OCI-LY3 (cell line): Measurements from ENCODE around the gene TTC9C.

ENCODE experiments used
- CTCF ChIP-seq: fragments of 200-600, 300-600 bp; sonication (generic); IDR thresholded peaks from 2 replicates; pipeline ENCODE4 v1.5.1; 2014; ENCODE audit warnings: antibody characterized with exemption, low read length, low read depth
- EZH2phosphoT487 ChIP-seq: fragments of 200-600 bp; shearing (Covaris generic); IDR thresholded peaks from 2 replicates; pipeline ENCODE4 v1.6.1; 2018; ENCODE audit warnings: antibody characterized with exemption, mixed run types, low read depth

GRCh38 chr11:62787005-62787759 lies 58.9 kb downstream of the TTC9C start, which contains the start of gene TMEM179B:
- TF ChIP-seq CTCF (peak; percentile 49), EZH2phosphoT487 (no peak)
